ENCODE data around the gene ZBED5.

DNA sequence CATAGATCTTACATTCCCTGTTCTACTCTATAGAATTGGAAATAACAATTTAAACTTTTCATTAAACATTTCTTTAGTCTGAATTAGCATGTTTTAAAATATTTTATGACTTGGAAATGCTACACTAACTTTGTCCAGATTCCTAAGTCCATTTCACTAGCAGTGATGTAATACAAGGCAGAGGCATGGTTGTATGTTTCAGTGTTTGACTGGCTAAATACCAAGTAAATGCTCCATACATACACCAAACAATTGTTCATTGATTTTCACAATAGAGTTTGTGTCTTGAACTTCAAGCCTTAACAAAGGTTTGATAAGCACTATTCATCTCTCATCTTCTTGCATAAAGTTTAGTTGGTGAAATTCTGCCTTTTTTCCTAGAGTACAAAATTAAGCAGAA, 13.5 kb downstream of the ZBED5 start:
- no peak for TF ChIP-seq EZH2 (IDR thresholded peaks at IDR 0.05)
- no peak for TF ChIP-seq POLR2AphosphoS5 (IDR thresholded peaks at IDR 0.05; ENCODE audit: borderline replicate concordance, low read depth, low read length)

Measured in SK-N-MC (cell line).